Stimulated activated CD8-positive, alpha-beta memory T cell treated with anti-CD3 and anti-CD28 coated beads, Interleukin-4, amount 100 ng/mL, for 1 hour (primary cell): ENCODE data around the gene TMEM235.
"Not testable (repeated sequence)": the region's sequence is repeated elsewhere in the genome, so short reads cannot be mapped to it uniquely, and the experiment has no call there.

Experiments
- DNase-seq, 2 donors: peaks; one replicate each; pipeline ENCODE4 v3.0.0-alpha.2; 2020; ENCODE audit warnings: low read depth in 2 of 2, low spot score in 1 of 2

The TMEM235 gene

GRCh38 chr17:78219396-78220150 is 11.9 kb upstream of the TMEM235 start:
- no peak for DNase-seq

- no peak for DNase-seq
Measured at GRCh38 chr17:78223061-78223460, 8.4 kb upstream of the TMEM235 start.

- DNase-seq: no peak
Measured at GRCh38 chr17:78223765-78224164, 7.7 kb upstream of the TMEM235 start.

GRCh38 chr17:78224231-78225087 is 7.0 kb upstream of the TMEM235 start:
- DNase-seq: no peak

GRCh38 chr17:78225088-78225865 is 6.2 kb upstream of the TMEM235 start:
- no peak for DNase-seq

- no peak for DNase-seq
Measured at GRCh38 chr17:78226055-78226758, 5.2 kb upstream of the TMEM235 start.

GRCh38 chr17:78226759-78227454 is 4.5 kb upstream of the TMEM235 start:
- DNase-seq: no peak

GRCh38 chr17:78227455-78227916 is 3.9 kb upstream of the TMEM235 start:
- no peak for DNase-seq

- DNase-seq: no peak
Measured at GRCh38 chr17:78228176-78228575, 3.3 kb upstream of the TMEM235 start.

- DNase-seq: no peak
Measured at GRCh38 chr17:78230252-78230962, 1.0 kb upstream of the TMEM235 start.

- DNase-seq: no peak
Measured at GRCh38 chr17:78231991-78232858, 794 bp downstream of the TMEM235 start.

- DNase-seq: no peak
Measured at GRCh38 chr17:78232859-78233173, 1.4 kb downstream of the TMEM235 start.

- no peak for DNase-seq
Measured at GRCh38 chr17:78233678-78234077, 2.2 kb downstream of the TMEM235 start.

- DNase-seq: no peak
Measured at GRCh38 chr17:78234261-78234865, 2.9 kb downstream of the TMEM235 start.

- not testable (repeated sequence) for DNase-seq
Measured at GRCh38 chr17:78235022-78235421, 3.6 kb downstream of the TMEM235 start.

- DNase-seq: no peak
Measured at GRCh38 chr17:78235885-78236284, 4.5 kb downstream of the TMEM235 start.

GRCh38 chr17:78236362-78237127 is 5.1 kb downstream of the TMEM235 start:
- DNase-seq: no peak
